Fibroblast of the aortic adventitia (primary cell): Measurements from ENCODE around the gene PIEZO2. TPM values are rescaled to one million over a fixed set of nuclear protein-coding genes. Genes with fewer than 3 reads are reported as not detected.

ENCODE experiments used
- DNase-seq: peaks from one replicate; pipeline ENCODE4 v3.0.0-alpha.2; 2010; ENCODE audit warnings: low read depth
- H3K4me3 ChIP-seq: 2 replicates; pipeline ENCODE4 v1.5.1; 2011; ENCODE audit warnings: low read depth, mild to moderate bottlenecking, control low read depth, low read length, moderate library complexity
- total RNA-seq: library from RNA; depleted of rRNA; stranded (reverse); fragments of >200 nt; gene quantifications from 2 replicates; pipeline ENCODE4 v1.2.3, GENCODE V29; 2012; ENCODE audit warnings: low replicate concordance
- TF ChIP-seq, protein P1 (sequence below): IDR thresholded peaks from 2 replicates; pipeline ENCODE4 v1.5.1; 2011; ENCODE audit warnings: mild to moderate bottlenecking, low read length, control low read depth, inconsistent platforms; ENCODE audit not compliant: insufficient read depth

Gene PIEZO2
- total RNA-seq, 1 donor, result 1.6 TPM

DNA sequence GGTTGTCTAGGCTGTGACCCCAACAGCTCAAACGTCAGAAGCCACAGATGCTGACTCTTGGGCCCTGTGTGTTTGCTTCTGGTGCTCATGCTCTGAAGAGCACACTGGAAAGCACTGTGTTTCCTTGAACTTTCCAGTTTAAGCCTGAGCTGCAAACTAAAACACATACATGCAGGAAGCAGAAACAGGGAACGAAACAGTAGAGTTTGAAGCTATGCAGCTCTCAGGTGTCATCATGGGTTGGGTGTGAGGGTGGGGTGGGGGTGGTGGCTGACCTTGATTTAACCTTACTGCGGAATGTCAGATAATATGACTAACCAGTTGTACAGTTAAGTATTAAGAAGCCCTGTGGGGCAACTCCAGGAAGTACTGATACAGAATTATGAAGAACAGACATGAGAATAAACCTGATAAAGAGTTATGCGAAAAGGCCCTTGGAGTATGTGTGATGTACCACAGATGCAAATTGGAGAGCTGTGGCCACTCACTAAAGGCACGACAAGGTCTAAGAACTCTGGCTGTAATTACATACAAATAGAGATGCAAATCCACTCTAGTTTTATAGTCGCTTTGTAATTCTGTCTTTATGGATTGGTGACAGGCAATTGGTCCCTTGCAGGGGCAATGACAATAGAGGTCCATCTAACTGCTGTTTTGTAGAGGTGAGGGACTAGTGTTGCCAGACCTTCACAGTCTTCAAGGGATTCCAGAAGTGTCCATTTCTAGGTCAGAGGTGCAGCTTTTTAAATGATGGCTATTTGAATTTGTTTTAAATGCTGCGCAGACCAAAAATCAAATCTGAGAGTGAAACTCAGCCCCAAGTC, 350.4 kb downstream of the PIEZO2 start:
- TF ChIP-seq, protein P1, sequence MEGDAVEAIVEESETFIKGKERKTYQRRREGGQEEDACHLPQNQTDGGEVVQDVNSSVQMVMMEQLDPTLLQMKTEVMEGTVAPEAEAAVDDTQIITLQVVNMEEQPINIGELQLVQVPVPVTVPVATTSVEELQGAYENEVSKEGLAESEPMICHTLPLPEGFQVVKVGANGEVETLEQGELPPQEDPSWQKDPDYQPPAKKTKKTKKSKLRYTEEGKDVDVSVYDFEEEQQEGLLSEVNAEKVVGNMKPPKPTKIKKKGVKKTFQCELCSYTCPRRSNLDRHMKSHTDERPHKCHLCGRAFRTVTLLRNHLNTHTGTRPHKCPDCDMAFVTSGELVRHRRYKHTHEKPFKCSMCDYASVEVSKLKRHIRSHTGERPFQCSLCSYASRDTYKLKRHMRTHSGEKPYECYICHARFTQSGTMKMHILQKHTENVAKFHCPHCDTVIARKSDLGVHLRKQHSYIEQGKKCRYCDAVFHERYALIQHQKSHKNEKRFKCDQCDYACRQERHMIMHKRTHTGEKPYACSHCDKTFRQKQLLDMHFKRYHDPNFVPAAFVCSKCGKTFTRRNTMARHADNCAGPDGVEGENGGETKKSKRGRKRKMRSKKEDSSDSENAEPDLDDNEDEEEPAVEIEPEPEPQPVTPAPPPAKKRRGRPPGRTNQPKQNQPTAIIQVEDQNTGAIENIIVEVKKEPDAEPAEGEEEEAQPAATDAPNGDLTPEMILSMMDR, result no peak
- H3K4me3 ChIP-seq, result peak overlapping the region; percentile 15
- peak; percentile 47 for DNase-seq

DNA sequence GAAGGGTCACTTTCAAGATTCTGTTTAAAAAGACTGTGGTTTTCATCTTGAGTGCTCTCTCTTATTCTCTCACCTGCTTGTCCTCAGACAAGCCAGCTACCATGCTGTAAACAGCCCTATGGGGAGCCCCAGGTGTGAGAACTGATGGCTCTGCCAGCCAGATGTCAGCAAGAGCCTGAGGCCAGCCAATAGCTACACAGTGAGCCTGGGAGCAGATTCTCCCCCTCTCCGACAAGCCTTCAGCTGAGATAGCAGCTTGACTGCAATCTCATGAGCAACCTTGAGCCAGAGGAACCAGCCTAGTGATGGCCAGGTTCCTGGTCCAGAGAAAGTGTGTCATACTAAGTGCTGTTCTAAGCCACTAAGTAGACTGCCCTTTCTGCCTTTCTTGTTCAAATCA, 351.5 kb downstream of the PIEZO2 start:
- TF ChIP-seq, protein P1, result no peak
- no peak overlapping the region for H3K4me3 ChIP-seq
- DNase-seq, result no peak

DNA sequence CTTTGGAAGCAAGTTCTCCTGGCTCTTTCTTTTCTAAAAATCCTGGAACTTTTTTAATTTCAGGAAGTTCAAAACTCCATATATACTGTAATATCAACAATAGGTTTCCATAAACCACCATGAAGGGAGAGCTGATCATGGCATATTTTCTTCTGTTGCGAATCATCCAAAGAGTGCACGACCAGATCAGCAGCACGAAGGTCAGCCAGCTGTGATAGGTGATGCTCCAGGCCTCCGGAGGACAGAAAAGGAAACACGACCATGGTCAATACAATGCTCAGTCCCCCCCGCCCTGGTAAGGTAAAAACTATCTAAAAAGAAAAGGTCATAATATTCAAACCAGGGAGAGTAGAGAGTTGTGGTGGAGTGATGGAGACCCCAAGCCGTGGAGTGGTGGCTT, 354.6 kb downstream of the PIEZO2 start:
- no peak overlapping the region for H3K4me3 ChIP-seq
- DNase-seq, result no peak
- TF ChIP-seq, protein P1, result no peak

DNA sequence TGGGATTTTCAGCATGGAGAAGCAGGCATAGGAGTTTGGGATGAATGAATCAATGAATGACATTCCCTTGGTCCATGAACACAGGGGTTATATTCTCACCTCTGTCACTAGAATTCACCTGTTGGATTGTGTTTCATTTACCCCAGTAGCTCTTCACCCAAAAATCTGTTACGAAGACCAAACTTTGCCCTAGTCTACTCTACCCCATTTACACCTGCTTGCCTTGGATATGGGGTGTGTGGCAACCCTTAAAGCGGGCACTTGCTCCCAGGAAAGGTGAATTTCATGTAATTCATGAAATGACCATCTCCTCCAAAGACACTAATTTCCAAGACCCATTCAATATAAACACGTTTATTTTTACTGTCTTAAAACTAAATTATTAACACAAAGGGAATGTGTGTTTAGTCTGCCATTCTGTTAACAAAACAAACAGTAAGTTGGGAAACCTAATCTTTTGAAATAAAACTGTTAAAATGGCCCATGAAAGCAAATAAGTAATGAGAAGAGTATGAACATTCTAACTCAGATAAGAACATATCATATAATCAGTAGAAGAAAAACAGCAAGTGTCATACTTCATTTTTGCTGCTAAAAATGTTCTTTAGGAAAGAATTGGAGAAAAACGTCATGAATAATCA, 355.5 kb downstream of the PIEZO2 start:
- H3K4me3 ChIP-seq, result no peak overlapping the region
- TF ChIP-seq, protein P1, result no peak
- no peak for DNase-seq

DNA sequence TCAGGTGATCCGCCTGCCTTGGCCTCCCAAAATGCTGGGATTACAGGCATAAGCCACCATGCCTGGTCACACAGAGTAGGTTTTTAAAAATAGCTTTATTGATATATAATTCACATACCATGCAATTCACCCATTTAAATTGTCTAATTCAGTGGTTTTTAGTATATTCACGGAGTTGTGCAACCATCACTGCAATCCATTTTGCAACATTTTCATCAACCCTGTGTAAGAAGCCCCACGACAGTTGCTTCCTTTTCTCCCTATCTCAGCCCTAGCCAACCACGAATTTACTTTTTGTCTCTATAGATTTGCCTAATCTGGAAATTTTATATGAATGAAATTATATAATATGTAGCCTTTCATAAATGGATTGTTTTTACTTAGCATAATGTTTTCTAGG, 357.2 kb downstream of the PIEZO2 start:
- TF ChIP-seq, protein P1, result no peak
- no peak for DNase-seq
- no peak overlapping the region for H3K4me3 ChIP-seq

GRCh38 chr18:10791169-10791831, 358.1 kb downstream of the PIEZO2 start:
- TF ChIP-seq, protein P1, result no peak
- no peak for DNase-seq

More at GRCh38 chr18:10791169-10791831, 358.1 kb downstream of the PIEZO2 start:
- no peak overlapping the region for H3K4me3 ChIP-seq
